SK-N-SH treated with all-trans-retinoic acid at 6 μM for 48 hours (cell line): Measurements from ENCODE around the gene LSMEM2.

Experiments used
- ATAC-seq: fragments of 200-7000 bp; cut with Tn5 transposase; 3 replicates; pipeline ENCODE4 v1.9.1; 2020; ENCODE audit warnings: mild to moderate bottlenecking, moderate library complexity
- ARNTL ChIP-seq: fragments of 450-650 bp; formaldehyde crosslinking; IDR thresholded peaks from 2 replicates; pipeline ENCODE4 v1.5.0; 2020; ENCODE audit warnings: low read depth, mild to moderate bottlenecking, moderate library complexity, borderline replicate concordance
- BACH2 ChIP-seq: fragments of 250-450 bp; sonication (Bioruptor Pico); IDR thresholded peaks from 2 replicates; pipeline ENCODE4 v1.9.0; 2021; ENCODE audit warnings: mild to moderate bottlenecking, borderline replicate concordance
- CREB5 ChIP-seq: fragments of 250-450 bp; sonication (Bioruptor Pico); IDR thresholded peaks from 2 replicates; pipeline ENCODE4 v1.5.1; 2020; ENCODE audit warnings: low read depth, mild to moderate bottlenecking, moderate library complexity
- CSRNP3 ChIP-seq: fragments of 250-450 bp; sonication (Bioruptor Pico); IDR thresholded peaks from 2 replicates; pipeline ENCODE4 v1.5.1; 2021; ENCODE audit warnings: mild to moderate bottlenecking, moderate library complexity
- ISL1 ChIP-seq: fragments of 250-450 bp; sonication (Bioruptor Pico); IDR thresholded peaks from 2 replicates; pipeline ENCODE4 v2.1.2; 2022; ENCODE audit warnings: mild to moderate bottlenecking, moderate library complexity
- OSR1 ChIP-seq: fragments of 250-450 bp; sonication (Bioruptor Pico); IDR thresholded peaks from 2 replicates; pipeline ENCODE4 v1.8.0; 2022; ENCODE audit warnings: moderate library complexity, mild to moderate bottlenecking, inconsistent platforms
- PATZ1 ChIP-seq: fragments of 250-450 bp; sonication (Bioruptor Pico); IDR thresholded peaks from 2 replicates; pipeline ENCODE4 v1.8.0; 2020; ENCODE audit warnings: mild to moderate bottlenecking, moderate library complexity, borderline replicate concordance
- POU6F1 ChIP-seq: fragments of 250-450 bp; sonication (Bioruptor Pico); IDR thresholded peaks from 2 replicates; pipeline ENCODE4 v1.8.0; 2021; ENCODE audit warnings: low read depth, mild to moderate bottlenecking, moderate library complexity, borderline replicate concordance
- PPARA ChIP-seq: fragments of 250-450 bp; sonication (Bioruptor Pico); IDR thresholded peaks from 2 replicates; pipeline ENCODE4 v1.5.0; 2020; ENCODE audit warnings: mild to moderate bottlenecking, borderline replicate concordance
- RARB ChIP-seq: fragments of 250-450 bp; sonication (Bioruptor Pico); IDR thresholded peaks from 2 replicates; pipeline ENCODE4 v1.8.0; 2021; ENCODE audit warnings: mild to moderate bottlenecking, moderate library complexity
- SNAI2 ChIP-seq: fragments of 250-450 bp; sonication (Bioruptor Pico); IDR thresholded peaks from 2 replicates; pipeline ENCODE4 v1.5.0; 2020; ENCODE audit warnings: mild to moderate bottlenecking, moderate library complexity
- TCF4 ChIP-seq: fragments of 250-450 bp; sonication (Bioruptor Pico); IDR thresholded peaks from 2 replicates; pipeline ENCODE4 v1.8.0; 2021; ENCODE audit warnings: mild to moderate bottlenecking, moderate library complexity, borderline replicate concordance
- TOX ChIP-seq: fragments of 250-450 bp; sonication (Bioruptor Pico); IDR thresholded peaks from 2 replicates; pipeline ENCODE4 v1.8.0; 2021; ENCODE audit warnings: mild to moderate bottlenecking, moderate library complexity, borderline replicate concordance
- TSHZ2 ChIP-seq: fragments of 250-450 bp; sonication (Bioruptor Pico); IDR thresholded peaks from 2 replicates; pipeline ENCODE4 v1.5.0; 2020; ENCODE audit warnings: mild to moderate bottlenecking, moderate library complexity
- ZC3H10 ChIP-seq: fragments of 250-450 bp; sonication (Bioruptor Pico); IDR thresholded peaks from 2 replicates; pipeline ENCODE4 v1.5.1; 2021; ENCODE audit warnings: mild to moderate bottlenecking, moderate library complexity
- ZFP3 ChIP-seq: fragments of 250-450 bp; sonication (Bioruptor Pico); IDR thresholded peaks from 2 replicates; pipeline ENCODE4 v1.5.0; 2020; ENCODE audit warnings: mild to moderate bottlenecking, moderate library complexity
- ZFP30 ChIP-seq: fragments of 450-650 bp; formaldehyde crosslinking; IDR thresholded peaks from 2 replicates; pipeline ENCODE4 v1.5.0; 2022; ENCODE audit warnings: mild to moderate bottlenecking, moderate library complexity
- ZNF565 ChIP-seq: fragments of 450-650 bp; formaldehyde crosslinking; conservative IDR thresholded peaks from 2 replicates; pipeline ENCODE4 v1.5.0; 2020; ENCODE audit warnings: low read depth, mild to moderate bottlenecking, moderate library complexity
- ZNF70 ChIP-seq: fragments of 450-650 bp; formaldehyde crosslinking; IDR thresholded peaks from 2 replicates; pipeline ENCODE4 v1.5.0; 2020; ENCODE audit warnings: mild to moderate bottlenecking, moderate library complexity

The LSMEM2 gene

GRCh38 chr3:50232303-50232702 lies 46.6 kb upstream of the LSMEM2 start:
- no peak for ATAC-seq
- no peak for TF ChIP-seq TCF4 (CRISPR knock-in tag)
- TF ChIP-seq POU6F1 (CRISPR knock-in tag), result no peak
- TF ChIP-seq SNAI2 (CRISPR knock-in tag), result no peak
- no peak for TF ChIP-seq BACH2 (CRISPR knock-in tag)
- TF ChIP-seq ZFP30 (CRISPR knock-in tag), result no peak
- no peak for TF ChIP-seq RARB (CRISPR knock-in tag)
- TF ChIP-seq ARNTL (CRISPR knock-in tag), result no peak
- TF ChIP-seq TOX (CRISPR knock-in tag), result no peak
- no peak for TF ChIP-seq OSR1 (CRISPR knock-in tag)
- TF ChIP-seq ISL1 (CRISPR knock-in tag), result no peak
- TF ChIP-seq TSHZ2 (CRISPR knock-in tag), result no peak
- no peak for TF ChIP-seq ZC3H10 (CRISPR knock-in tag)
- no peak for TF ChIP-seq CSRNP3
- TF ChIP-seq PPARA, result no peak
- TF ChIP-seq ZFP3 (CRISPR knock-in tag), result no peak
- no peak for TF ChIP-seq PATZ1
- TF ChIP-seq ZNF70 (CRISPR knock-in tag), result no peak
- no peak for TF ChIP-seq ZNF565

- no peak for ATAC-seq
- TF ChIP-seq ISL1 (CRISPR knock-in tag) (no peak), TSHZ2 (CRISPR knock-in tag) (no peak), SNAI2 (CRISPR knock-in tag) (no peak)
These were observed 45.7 kb upstream of the LSMEM2 start for GRCh38 chr3:50233176-50233575.

- ATAC-seq, result peak; percentile 92
- 0 out of 2 replicates have a peak, but pooled peaks have one; percentile 20 for TF ChIP-seq ZNF70 (CRISPR knock-in tag)
- TF ChIP-seq CREB5, result no peak
These were observed 43.0 kb upstream of the LSMEM2 start, which contains the start of gene GNAI2 for GRCh38 chr3:50235716-50236483. Gene GNAI2 (plus strand): TSS chr3:50236204. CDS start chr3:50236336, 132 bp downstream.
